Panc1 (cell line): Measurements from ENCODE around the gene SRRM5. TPM values are rescaled to one million over a fixed set of nuclear protein-coding genes. Genes with fewer than 3 reads are reported as not detected.
"Not testable (repeated sequence)": the region's sequence is repeated elsewhere in the genome, so short reads cannot be mapped to it uniquely, and the experiment has no call there.

ENCODE experiments used
- ATAC-seq: fragments of 200-7000 bp; cut with Tn5 transposase; 2 replicates; pipeline ENCODE4 v1.9.1; 2020; ENCODE audit warnings: mild to moderate bottlenecking, moderate library complexity
- BruUV-seq: library from RNA; stranded (reverse); fragments of 400-500 nt; replicated peaks from 2 replicates; lab custom pipeline; 2021; lab: Mats Ljungman, UMichigan
- CTCF ChIA-PET: fragments of 300-600 bp; sonication (Branson Sonifier 250); formaldehyde crosslinking; loops from one replicate; lab custom pipeline; 2022; ENCODE audit warnings: antibody characterized with exemption; lab: Charles Lee
- POLR2A ChIA-PET: fragments of 300-600 bp; sonication (Branson Sonifier 250); formaldehyde crosslinking; loops from one replicate; lab custom pipeline; 2022; ENCODE audit warnings: antibody characterized with exemption; lab: Charles Lee
- DNase-seq: peaks from one replicate; pipeline ENCODE4 v3.0.0-alpha.2; 2010; ENCODE audit warnings: low read depth, low spot score
- H3K27ac ChIP-seq: 2 replicates; pipeline ENCODE4 v1.5.1; 2011; ENCODE audit warnings: mild to moderate bottlenecking, low read length, inconsistent platforms
- H3K27me3 ChIP-seq: fragments of 200-500 bp; sonication (Bioruptor generic); 2 replicates; pipeline ENCODE4 v1.6.0; 2014; ENCODE audit warnings: low read length, inconsistent platforms; ENCODE audit not compliant: control insufficient read depth, insufficient read depth
- H3K36me3 ChIP-seq: fragments of 200-500 bp; sonication (Bioruptor generic); 2 replicates; pipeline ENCODE4 v1.5.1; 2014; ENCODE audit warnings: inconsistent platforms, mild to moderate bottlenecking, low read length, moderate library complexity; ENCODE audit not compliant: control insufficient read depth, insufficient read depth
- H3K4me1 ChIP-seq: 2 replicates; pipeline ENCODE4 v1.5.1; 2011; ENCODE audit warnings: inconsistent platforms, mild to moderate bottlenecking, low read length, moderate library complexity; ENCODE audit not compliant: control insufficient read depth, insufficient read depth
- H3K4me3 ChIP-seq, 2 experiments: 2 replicates each; pipeline ENCODE4 v1.5.1; 2011 to 2012; ENCODE audit warnings: low read depth in 2 of 2, low read length in 2 of 2, mild to moderate bottlenecking in 2 of 2, inconsistent platforms in 1 of 2, moderate library complexity in 1 of 2
- H3K9me3 ChIP-seq: fragments of 200-500 bp; sonication (Bioruptor generic); 2 replicates; pipeline ENCODE4 v1.5.1; 2014; ENCODE audit warnings: low read depth, mild to moderate bottlenecking, inconsistent platforms, low read length, moderate library complexity; ENCODE audit not compliant: control insufficient read depth, insufficient read depth
- POLR2AphosphoS5 ChIP-seq: IDR thresholded peaks from 2 replicates; pipeline ENCODE4 v1.6.1; 2012; ENCODE audit warnings: mild to moderate bottlenecking, low read depth, low read length, moderate library complexity
- SIN3A ChIP-seq: IDR thresholded peaks from 2 replicates; pipeline ENCODE4 v1.6.1; 2012; ENCODE audit warnings: low read depth, mild to moderate bottlenecking, low read length, moderate library complexity, borderline replicate concordance; ENCODE audit not compliant: insufficient read depth
- TCF7L2 ChIP-seq: IDR thresholded peaks from 2 replicates; pipeline ENCODE4 v1.6.1; 2011; ENCODE audit warnings: mild to moderate bottlenecking, low read depth, low read length, inconsistent platforms
- in situ Hi-C: cut with HindIII; loops from 2 replicates; pipeline ENCODE4 v1.10.0; 2016; ENCODE audit warnings: low sequenced_read_pairs, low pct_unique_long_range_greater_than_20kb
- intact Hi-C: fragments of 100-400 bp; cut with micrococcal nuclease; formaldehyde crosslinking; loops from one replicate; pipeline ENCODE4 v1.10.0; 2022; ENCODE audit not compliant: unreplicated experiment
- total RNA-seq: library from RNA; stranded (reverse); gene quantifications from one replicate; pipeline ENCODE4 v1.2.1, GENCODE V29; 2021; ENCODE audit not compliant: unreplicated experiment
- TF ChIP-seq, protein P1 (sequence below): fragments of 450-650 bp; IDR thresholded peaks from 2 replicates; pipeline ENCODE4 v1.5.1; 2017; ENCODE audit warnings: mild to moderate bottlenecking
- TF ChIP-seq, protein P2 (sequence below), 2 experiments: IDR thresholded peaks; 2 replicates each; pipeline ENCODE4 v1.6.1; 2011 to 2012; ENCODE audit warnings: low read depth in 2 of 2, control low read depth in 1 of 2, low read length in 1 of 2, mild to moderate bottlenecking in 1 of 2, moderate library complexity in 1 of 2; ENCODE audit not compliant: insufficient read depth in 1 of 2

Gene SRRM5
- total RNA-seq, 1 experiment from 2014 or later: 0.10 TPM

DNA sequence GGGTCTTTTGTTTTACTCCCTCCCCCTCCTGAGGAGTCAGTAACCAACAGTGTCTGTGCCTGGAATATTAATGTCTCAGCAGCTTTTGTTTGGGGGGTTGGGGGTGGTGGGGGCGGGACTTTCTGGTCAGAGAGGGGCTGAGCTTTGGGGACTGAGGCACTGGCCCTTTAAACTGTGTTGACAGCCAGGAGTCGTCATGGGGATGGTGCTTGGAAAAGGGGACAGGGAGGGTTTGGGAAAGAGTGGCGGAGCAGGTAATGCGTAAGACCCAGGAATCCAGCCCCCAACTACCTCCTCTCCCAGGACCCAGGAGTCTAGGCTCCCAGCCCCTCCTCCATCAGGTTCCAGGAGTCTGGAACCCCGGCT lies 22.6 kb downstream of the SRRM5 start:
- Histone ChIP-seq H3K27ac (peak overlapping the region; percentile 34; the same call in 1 of the 2 replicates), H3K9me3 (no peaks in the 10 kb centered on the region), H3K4me3 (peak overlapping the region in 1 of 2 experiments; percentile 29; a peak in 2 of 4 replicates), H3K27me3 (peaks cover 4% of the 10 kb centered on the region; the same call in 1 of the 2 replicates), H3K36me3 (no peaks in the 10 kb centered on the region; the same call in 1 of the 2 replicates), H3K4me1 (peaks cover 3% of the 10 kb centered on the region)
- TF ChIP-seq TCF7L2: no peak
- no peak for TF ChIP-seq SIN3A
- TF ChIP-seq, protein P1, sequence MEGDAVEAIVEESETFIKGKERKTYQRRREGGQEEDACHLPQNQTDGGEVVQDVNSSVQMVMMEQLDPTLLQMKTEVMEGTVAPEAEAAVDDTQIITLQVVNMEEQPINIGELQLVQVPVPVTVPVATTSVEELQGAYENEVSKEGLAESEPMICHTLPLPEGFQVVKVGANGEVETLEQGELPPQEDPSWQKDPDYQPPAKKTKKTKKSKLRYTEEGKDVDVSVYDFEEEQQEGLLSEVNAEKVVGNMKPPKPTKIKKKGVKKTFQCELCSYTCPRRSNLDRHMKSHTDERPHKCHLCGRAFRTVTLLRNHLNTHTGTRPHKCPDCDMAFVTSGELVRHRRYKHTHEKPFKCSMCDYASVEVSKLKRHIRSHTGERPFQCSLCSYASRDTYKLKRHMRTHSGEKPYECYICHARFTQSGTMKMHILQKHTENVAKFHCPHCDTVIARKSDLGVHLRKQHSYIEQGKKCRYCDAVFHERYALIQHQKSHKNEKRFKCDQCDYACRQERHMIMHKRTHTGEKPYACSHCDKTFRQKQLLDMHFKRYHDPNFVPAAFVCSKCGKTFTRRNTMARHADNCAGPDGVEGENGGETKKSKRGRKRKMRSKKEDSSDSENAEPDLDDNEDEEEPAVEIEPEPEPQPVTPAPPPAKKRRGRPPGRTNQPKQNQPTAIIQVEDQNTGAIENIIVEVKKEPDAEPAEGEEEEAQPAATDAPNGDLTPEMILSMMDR: no peak
- TF ChIP-seq, protein P2, sequence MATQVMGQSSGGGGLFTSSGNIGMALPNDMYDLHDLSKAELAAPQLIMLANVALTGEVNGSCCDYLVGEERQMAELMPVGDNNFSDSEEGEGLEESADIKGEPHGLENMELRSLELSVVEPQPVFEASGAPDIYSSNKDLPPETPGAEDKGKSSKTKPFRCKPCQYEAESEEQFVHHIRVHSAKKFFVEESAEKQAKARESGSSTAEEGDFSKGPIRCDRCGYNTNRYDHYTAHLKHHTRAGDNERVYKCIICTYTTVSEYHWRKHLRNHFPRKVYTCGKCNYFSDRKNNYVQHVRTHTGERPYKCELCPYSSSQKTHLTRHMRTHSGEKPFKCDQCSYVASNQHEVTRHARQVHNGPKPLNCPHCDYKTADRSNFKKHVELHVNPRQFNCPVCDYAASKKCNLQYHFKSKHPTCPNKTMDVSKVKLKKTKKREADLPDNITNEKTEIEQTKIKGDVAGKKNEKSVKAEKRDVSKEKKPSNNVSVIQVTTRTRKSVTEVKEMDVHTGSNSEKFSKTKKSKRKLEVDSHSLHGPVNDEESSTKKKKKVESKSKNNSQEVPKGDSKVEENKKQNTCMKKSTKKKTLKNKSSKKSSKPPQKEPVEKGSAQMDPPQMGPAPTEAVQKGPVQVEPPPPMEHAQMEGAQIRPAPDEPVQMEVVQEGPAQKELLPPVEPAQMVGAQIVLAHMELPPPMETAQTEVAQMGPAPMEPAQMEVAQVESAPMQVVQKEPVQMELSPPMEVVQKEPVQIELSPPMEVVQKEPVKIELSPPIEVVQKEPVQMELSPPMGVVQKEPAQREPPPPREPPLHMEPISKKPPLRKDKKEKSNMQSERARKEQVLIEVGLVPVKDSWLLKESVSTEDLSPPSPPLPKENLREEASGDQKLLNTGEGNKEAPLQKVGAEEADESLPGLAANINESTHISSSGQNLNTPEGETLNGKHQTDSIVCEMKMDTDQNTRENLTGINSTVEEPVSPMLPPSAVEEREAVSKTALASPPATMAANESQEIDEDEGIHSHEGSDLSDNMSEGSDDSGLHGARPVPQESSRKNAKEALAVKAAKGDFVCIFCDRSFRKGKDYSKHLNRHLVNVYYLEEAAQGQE (IDR thresholded peaks at IDR 0.05; ENCODE audit: insufficient read depth in 1 of 2, low read depth in 2 of 2, low read length in 1 of 2): no peak
- TF ChIP-seq POLR2AphosphoS5: no peak
- in situ Hi-C loops: no loop called here
- DNase-seq: no peak
- BruUV-seq: no TSS peak
- ChIA-PET POLR2A (no interaction called here), CTCF (no interaction called here)
- intact Hi-C loops: no loop called here
- no peak for ATAC-seq

DNA sequence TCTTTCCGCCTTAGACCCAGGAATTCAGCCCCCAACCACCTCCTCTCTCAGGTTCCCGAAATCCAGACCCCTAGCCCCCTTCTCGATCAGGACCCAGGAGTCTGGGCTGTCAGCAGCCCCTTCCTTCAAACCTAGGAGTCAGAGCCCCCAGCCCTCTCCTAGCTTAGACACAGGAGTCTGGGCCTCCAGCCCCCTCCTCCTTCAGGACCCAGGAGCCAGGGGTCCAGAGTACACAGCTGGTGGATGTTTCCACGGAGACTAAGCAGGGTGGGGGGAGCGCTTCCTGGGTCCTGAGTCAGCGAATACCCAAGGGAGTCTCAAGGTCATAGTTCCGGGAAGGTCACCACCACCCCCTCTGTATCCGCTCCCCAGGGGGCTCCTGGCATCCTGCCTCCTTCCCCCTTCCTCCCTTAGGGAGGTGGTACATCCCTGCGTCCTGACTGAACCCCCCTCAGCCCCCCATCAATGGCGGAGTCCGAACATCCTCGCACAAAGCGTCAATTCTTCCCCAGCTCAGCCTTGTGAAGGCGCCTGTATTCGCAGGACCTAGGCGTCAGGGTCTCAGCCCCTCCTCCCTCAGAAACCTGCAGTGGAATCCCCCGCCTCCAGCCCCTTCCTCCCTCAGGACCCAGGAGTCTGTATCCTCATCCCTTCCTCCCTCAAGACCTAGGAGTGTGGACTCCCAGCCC lies 23.1 kb downstream of the SRRM5 start:
- TF ChIP-seq SIN3A (no peak), TCF7L2 (no peak), POLR2AphosphoS5 (no peak)
- TF ChIP-seq, protein P2 (IDR thresholded peaks at IDR 0.05; ENCODE audit: insufficient read depth in 1 of 2, low read depth in 2 of 2, low read length in 1 of 2): no peak
- TF ChIP-seq, protein P1: no peak
- intact Hi-C loops (no loop called here), in situ Hi-C loops (no loop called here)
- no TSS peak for BruUV-seq
- Histone ChIP-seq H3K36me3 (no peaks in the 10 kb centered on the region; the same call in 1 of the 2 replicates), H3K4me1 (peaks cover 3% of the 10 kb centered on the region), H3K4me3 (peak overlapping the region; percentile 2 to 29; a peak in 2 of 4 replicates), H3K27ac (peak overlapping the region; percentile 34), H3K27me3 (peaks cover 4% of the 10 kb centered on the region; the same call in 1 of the 2 replicates), H3K9me3 (no peaks in the 10 kb centered on the region)
- DNase-seq (no peak), ATAC-seq (no peak)
- POLR2A ChIA-PET: no interaction called here
- CTCF ChIA-PET: no interaction called here

DNA sequence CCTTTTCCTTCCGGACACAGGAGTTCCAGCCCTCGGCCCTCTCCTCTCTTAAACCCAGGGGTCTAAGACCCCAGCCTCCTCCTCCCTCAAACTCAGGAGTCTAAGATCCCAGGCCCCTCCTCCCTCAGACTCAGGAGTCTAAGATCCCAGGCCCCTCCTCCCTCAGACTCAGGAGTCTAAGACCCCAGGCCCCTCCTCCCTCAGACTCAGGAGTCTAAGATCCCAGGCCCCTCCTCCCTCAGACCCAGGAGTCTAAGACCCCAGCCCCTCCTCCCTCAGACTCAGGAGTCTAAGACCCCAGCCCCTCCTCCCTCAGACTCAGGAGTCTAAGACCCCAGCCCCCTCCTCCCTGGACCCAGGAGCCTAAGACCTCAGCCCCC lies 23.7 kb downstream of the SRRM5 start:
- H3K27ac ChIP-seq: 0 out of 2 replicates have a peak overlapping the region, but pooled peaks have one; percentile 34
- intact Hi-C loops, H3K36me3 ChIP-seq, H3K9me3 ChIP-seq, in situ Hi-C loops, H3K4me1 ChIP-seq, BruUV-seq, ATAC-seq, CTCF ChIA-PET, H3K27me3 ChIP-seq, POLR2A ChIA-PET, DNase-seq: not testable (repeated sequence)
- H3K4me3 ChIP-seq: peak overlapping the region; percentile 2 to 29; a peak in 1 of 4 replicates
